GM11168 (cell line): ENCODE results near the gene CAMKK1.

Experiments
- in situ Hi-C: fragments of 300-500 bp; cut with MboI; formaldehyde crosslinking; loops from one replicate; pipeline ENCODE4 v1.12.0; 2022; ENCODE audit warnings: low sequenced_read_pairs; ENCODE audit not compliant: unreplicated experiment

Gene CAMKK1

GRCh38 chr17:3897731-3898130 lies 4.9 kb upstream of the CAMKK1 start:
- in situ Hi-C loops, result no loop called here

GRCh38 chr17:3896968-3897235 lies 4.0 kb upstream of the CAMKK1 start:
- in situ Hi-C loops, result no loop called here

GRCh38 chr17:3896108-3896967 lies 3.5 kb upstream of the CAMKK1 start:
- in situ Hi-C loops, result no loop called here

DNA sequence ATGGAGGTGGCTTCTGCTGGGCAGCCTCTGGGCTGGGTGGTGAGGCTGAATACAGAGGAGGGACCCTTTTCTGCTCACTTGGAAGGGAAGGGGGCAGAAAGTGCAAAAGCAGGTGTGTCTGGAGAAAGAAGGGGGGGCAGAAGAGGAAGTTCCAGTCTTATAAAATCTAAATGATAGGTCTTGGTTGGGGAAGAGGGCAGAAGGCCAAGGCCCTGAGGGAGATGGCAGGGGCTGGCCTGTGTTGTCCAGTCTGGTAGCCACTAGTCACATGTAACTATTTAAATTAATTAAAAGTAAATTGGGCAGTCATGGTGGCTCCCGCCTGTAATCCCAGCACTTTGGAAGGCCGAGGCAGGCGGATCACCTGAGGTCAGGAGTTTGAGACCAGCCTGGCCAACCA lies 2.5 kb upstream of the CAMKK1 start:
- in situ Hi-C loops, result no loop called here

DNA sequence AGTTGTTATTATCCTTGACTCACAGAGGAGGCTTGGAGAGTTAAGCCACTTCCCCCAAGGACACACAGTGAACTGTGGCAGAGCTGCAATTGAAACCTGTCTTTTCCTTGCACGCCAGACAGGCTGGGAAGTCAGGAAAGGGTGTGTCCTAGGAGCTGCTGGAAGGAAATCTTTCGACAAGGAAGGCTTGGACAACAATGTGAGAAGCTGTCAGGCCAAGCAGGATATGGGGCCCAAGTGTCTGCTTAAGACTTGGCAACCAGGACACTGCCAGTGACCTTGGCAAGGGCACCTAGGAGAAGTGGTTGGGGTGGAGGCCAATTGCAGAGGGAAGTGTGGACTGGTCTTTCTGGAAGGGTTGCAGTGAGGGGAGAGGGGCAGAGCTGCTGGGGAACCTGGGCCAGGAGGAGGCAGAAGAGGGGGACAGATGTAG lies 2.1 kb upstream of the CAMKK1 start:
- in situ Hi-C loops, result no loop called here

- in situ Hi-C loops, result no loop called here
Observed at GRCh38 chr17:3894188-3894587, 1.3 kb upstream of the CAMKK1 start.

- in situ Hi-C loops, result no loop called here
Observed at GRCh38 chr17:3893720-3894116, 865 bp upstream of the CAMKK1 start.

DNA sequence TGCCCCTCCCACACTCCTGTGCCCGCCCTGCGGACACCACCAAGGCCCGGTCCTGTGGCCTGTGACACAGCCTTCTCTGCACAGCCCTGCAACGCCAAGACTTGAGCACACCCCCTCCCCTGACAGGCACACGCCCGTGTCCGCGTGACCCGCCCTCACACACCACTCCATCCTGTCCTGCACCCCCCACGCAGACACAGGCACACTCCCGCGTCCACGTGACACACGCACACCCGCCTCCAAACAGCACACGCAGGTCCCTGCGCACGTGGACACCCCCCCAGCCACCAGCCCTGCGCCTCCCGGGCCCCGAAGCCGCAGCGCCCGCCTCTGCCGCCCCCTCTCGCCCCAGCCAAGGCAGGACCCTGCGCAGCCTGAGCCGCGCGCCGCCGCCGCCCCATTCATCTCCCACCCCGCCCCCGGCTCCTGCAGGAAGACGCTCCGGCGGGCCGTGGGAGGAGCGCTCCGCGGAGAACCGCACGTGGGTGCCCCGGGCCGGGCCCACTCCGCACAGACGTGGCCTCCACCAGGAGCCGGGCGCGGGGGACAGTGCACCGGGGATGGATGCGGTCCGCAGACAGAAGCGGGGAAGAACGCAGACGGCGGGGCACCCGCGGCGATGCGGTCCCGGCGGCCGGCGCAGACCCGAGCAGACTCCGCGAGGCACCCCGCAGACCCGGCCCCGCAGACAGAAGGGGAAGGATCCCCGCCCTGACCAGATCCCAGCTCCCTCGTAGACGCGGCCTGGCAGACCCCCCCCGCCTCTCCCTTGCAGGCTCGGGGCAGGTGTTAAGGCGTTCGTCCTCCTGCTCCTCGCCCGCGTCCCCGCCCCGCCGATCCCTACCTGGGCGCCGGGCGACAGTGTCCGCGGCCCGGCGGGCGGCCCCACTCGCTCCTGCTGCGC lies 506 bp downstream of the CAMKK1 start:
- in situ Hi-C loops, result no loop called here

GRCh38 chr17:3891626-3892094 lies 1.2 kb downstream of the CAMKK1 start:
- in situ Hi-C loops, result no loop called here

DNA sequence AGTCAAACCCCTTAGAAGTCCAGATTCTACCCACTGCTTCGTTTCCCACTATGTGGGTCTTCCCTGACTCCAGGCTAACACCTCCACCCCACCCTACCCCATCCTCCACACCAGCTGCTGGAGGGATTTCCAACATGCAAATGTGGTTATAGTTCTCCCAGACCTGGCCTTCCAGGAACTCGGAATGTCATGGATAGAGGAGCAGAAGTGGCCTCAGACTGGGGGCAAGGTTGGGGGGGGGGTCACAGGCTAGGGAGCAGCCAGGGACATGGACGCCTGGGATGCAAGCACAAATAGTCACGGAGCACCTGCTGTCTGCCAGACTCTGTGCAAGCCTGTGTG lies 2.0 kb downstream of the CAMKK1 start:
- in situ Hi-C loops, result no loop called here

- in situ Hi-C loops, result no loop called here
Observed at GRCh38 chr17:3890082-3890877, 2.6 kb downstream of the CAMKK1 start.

GRCh38 chr17:3889325-3890012 lies 3.4 kb downstream of the CAMKK1 start:
- in situ Hi-C loops, result no loop called here

DNA sequence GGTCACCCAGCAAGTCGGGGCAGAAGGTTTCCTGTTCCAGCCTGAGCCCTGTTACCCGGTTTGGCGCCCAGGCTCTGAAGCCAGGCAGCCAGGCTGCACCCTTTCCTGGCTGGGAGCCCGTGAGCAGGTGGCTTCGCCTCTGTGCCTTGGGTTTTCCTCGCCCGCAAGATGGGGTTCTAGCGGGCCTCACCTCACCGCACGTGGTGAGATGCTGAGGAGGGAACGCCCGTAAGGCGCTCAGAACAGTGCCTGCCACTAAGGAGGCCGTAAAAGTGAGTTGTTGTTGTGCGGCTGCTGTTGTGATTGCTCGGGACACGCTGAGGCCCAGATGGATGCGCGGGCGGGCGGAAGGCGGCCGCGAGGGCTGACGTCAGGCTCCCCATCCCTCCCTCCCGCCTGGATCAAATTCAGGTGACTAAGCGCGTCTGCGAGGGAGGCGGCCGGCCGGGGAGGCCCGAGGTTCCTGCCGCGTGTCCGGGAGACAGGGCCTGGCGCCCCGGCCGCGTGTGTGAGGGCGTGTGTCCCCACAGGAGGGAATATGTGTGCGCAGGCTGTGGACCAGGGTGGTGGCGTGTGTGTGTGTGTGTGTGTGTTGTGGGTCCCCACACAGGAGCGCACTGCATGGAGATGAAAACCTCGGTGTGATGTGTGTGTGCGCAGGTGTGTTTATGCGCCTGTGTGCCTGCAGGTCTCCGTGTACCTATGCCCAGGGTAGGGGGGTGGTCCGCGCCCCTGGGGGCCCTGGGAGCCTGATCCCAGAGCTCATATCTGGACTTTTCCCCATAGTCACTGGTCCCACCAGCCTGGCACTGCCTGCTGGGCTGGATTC lies 4.3 kb downstream of the CAMKK1 start:
- in situ Hi-C loops, result no loop called here

DNA sequence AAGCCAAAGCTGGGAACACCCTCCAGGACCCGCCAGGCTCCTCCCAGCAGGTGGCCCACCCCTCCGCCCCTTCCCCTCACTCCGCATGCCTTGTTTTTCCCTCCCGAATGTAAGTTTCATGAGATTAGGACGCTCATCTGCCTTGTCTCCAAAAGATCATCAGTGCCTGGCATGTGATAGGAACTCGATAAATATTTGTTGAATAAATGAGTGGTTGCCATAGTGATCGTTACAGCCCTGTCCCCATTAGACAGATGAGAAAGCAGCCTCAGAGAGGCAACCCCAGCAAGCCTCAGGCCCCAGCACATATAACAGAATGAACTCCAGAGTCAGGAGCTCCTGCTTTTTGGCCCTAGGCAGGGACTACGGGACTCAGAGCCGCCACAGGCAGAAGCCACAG lies 5.0 kb downstream of the CAMKK1 start:
- in situ Hi-C loops, result no loop called here

DNA sequence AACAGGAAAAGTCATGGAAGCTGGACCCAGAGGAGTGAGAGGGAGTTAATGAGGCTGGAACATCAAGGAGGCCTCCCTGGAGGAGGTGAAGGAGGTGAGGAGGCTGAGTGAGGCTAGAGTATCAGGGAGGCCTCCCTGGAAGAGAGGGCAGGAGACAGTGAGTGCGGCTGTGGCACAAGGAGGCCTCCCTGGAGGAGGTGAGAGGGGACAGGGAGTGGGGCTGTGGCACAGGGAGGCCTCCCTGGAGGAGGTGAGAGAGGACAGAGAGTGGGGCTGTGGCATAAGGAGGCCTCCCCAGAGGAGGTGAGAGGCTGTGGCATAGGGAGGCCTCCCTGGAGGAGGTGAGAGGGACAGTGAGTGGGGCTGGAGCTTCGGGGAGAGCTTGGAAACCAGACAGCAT lies 5.5 kb downstream of the CAMKK1 start:
- in situ Hi-C loops, result no loop called here

DNA sequence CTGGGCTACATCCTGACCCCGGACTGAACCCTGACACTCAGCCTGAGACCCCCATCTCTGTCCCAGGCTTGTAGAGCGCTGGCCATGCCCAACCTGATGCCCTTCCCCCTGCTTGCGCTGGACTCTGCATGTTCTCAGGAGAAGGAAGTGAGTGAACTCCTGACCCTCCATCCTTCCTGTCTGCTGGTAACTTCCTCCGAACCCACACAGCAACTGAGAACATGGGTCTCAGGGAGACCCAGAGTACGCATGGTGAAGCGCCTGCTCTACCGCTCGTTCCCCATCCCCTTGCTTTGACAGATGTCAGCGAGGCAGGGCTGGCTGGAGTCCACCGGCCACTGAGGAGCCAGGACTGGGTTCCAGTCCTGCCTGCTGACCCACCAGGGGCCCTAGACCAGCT lies 6.1 kb downstream of the CAMKK1 start:
- in situ Hi-C loops, result no loop called here

DNA sequence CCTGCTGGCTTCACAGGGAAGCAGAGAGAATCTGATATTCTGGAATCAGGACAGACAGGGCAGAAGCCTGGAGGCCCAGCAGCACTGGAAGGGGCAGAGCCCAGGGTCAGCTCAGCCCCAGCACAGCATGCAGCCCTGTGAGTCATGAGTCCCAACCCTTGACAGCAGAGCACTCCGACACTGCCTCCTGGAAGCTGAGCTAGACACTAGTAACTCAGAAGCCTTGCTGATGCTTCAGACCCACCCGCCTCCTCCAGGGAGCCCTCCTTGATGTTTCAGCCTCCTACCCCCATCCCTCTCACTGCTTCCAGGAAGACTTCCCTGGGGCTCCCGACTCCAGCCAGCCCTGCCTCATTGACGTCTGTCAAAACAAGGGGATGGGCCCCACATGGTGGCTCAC lies 6.9 kb downstream of the CAMKK1 start:
- in situ Hi-C loops, result no loop called here

DNA sequence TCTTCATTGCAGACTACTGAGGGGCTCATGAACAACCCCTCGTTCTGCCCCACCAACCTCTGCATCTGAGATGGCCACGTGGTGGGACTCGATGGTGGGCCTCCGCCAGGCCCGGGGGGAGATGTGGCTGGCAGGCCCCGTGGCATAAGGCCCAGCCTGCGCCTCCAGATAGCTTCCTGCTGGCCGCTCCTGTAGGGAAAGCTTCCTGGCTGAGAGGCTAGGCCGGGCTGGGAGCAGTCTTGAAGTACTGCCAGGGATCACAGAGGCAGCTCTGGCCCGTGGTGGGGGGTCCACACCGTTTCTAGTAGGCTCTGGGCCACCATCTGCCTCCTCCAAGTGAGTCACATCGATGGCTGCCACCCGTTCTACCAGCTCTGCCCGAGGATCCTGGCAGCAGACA lies 7.6 kb downstream of the CAMKK1 start:
- in situ Hi-C loops, result no loop called here

DNA sequence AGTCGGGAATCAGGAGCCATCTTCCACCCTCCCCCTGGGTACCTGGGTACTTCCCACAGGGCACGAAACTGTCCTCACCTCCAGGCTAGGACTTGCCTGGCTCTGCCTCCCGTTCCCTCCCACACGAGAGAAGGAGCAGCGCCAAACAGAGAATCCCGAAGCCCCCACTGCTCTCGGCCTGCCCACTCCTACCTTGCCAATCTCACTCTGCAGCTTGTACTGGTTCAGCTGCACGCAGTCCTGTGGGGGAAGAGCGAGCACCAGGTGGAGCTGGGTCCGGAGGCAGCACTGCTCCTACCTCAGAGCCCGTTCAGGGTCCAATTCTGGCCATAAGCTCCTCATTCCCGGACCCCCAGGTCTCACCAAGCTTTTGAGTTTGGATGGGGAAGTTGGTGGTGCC lies 8.7 kb downstream of the CAMKK1 start:
- in situ Hi-C loops, result no loop called here
